Activated T-helper 17 cell treated with anti-CD3 and anti-CD28 coated beads, Interleukin-2, amount 50 U/mL, for 72 hours (primary cell): Measurements from ENCODE around the gene TRIM63. TPM values are rescaled to one million over a fixed set of nuclear protein-coding genes. Genes with fewer than 3 reads are reported as not detected.

Source experiments
- ATAC-seq: fragments of 150-1000 bp; cut with Tn5 transposase; replicated peaks from 2 replicates; pipeline ENCODE4 v1.10.0; 2021; ENCODE audit warnings: mild to moderate bottlenecking, moderate library complexity
- H3K27ac Mint-ChIP-seq: one replicate; pipeline ENCODE4 v1.8.0; 2022; ENCODE audit warnings: mixed read lengths
- H3K27me3 Mint-ChIP-seq: one replicate; pipeline ENCODE4 v1.8.0; 2022; ENCODE audit warnings: mixed read lengths
- H3K36me3 Mint-ChIP-seq: one replicate; pipeline ENCODE4 v1.8.0; 2022; ENCODE audit warnings: low read depth, mild to moderate bottlenecking, mixed read lengths
- H3K4me1 Mint-ChIP-seq: one replicate; pipeline ENCODE4 v1.8.0; 2022; ENCODE audit warnings: mixed read lengths
- H3K4me3 Mint-ChIP-seq: one replicate; pipeline ENCODE4 v1.8.0; 2022; ENCODE audit warnings: mild to moderate bottlenecking, mixed read lengths
- H3K9me3 Mint-ChIP-seq: one replicate; pipeline ENCODE4 v1.8.0; 2022; ENCODE audit warnings: mixed read lengths
- total RNA-seq, 2 donors: library from RNA; stranded (reverse); gene quantifications; one replicate each; pipeline ENCODE4 v1.2.3, GENCODE V29; 2022

Gene TRIM63
- total RNA-seq, 2 donors from 2014 or later = not detected

- Mint-ChIP-seq H3K27me3 (peaks cover 30% of the 10 kb centered on the region), H3K27ac (no peak overlapping the region), H3K9me3 (no peaks in the 10 kb centered on the region)
Observed at GRCh38 chr1:26055041-26055440, 12.4 kb downstream of the TRIM63 start.

DNA sequence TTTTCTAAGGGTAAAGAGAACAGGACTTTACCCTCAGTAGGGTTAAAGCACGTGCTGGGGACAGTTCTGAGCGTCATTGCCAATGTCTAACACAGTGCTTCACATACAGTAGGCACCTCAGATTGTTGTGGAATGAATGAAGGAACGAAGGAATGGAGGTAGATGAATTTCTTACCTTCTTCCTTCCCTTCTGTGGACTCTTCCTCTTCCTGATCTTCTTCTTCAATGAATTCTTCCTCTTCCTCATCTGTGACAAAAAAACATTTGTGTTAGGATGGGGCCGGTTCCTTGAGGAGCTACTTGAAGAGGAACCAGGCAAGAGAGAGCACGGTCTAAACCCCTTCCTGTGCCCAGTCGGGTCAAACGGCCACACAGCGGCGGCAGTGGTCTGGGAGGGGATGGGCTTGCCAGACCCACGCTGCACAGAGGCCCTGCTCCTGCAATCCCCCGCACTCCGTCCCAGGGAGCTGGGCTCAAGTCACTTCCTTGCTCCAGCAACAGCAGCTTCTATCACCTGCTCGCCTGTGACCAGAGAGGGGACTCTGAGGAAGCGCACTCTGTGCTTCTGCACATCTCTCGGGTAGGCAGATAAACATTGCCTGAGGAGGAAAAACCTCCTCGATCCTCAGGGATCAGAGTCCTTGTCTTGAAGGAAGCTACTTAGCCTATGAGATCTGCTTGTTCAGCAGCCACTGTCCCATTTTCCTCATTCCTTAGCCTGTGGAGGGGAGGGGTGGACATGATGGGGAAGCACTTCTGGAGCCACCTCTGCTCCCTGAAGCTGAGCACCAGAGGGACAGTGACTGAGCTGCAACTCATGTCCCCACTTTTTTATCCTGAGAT is 13.5 kb downstream of the TRIM63 start:
- Mint-ChIP-seq H3K27me3 (peaks cover 33% of the 10 kb centered on the region), H3K36me3 (no peaks in the 10 kb centered on the region), H3K27ac (no peak overlapping the region), H3K9me3 (no peaks in the 10 kb centered on the region), H3K4me1 (no peaks in the 10 kb centered on the region), H3K4me3 (no peak overlapping the region)
- no peak for ATAC-seq

More at GRCh38 chr1:26055041-26055440, 12.4 kb downstream of the TRIM63 start:
- no peaks in the 10 kb centered on the region for H3K4me1 Mint-ChIP-seq
- H3K4me3 Mint-ChIP-seq = no peak overlapping the region
- H3K36me3 Mint-ChIP-seq = no peaks in the 10 kb centered on the region
- ATAC-seq = no peak

DNA sequence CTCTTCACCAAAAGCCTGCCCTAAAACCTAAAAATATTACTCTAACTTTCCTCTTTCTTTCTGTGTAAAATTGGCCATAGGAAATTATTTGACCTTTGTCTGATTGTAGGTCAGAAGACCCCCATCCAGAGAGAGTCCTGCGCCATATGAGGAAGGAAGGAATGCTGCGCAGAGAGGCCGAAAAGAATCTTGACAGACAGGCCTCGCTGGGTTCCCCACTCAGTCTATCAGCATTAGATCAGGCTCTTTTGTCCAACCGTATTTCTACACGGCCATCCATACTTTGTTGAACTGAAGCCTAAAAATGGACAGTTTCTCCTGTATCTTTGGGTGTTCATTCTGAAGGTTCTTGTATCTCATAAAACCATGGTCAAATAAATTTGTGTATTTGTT is 17.2 kb downstream of the TRIM63 start:
- Mint-ChIP-seq H3K27ac (no peak overlapping the region), H3K4me1 (no peaks in the 10 kb centered on the region), H3K27me3 (peaks cover 36% of the 10 kb centered on the region), H3K9me3 (no peaks in the 10 kb centered on the region), H3K36me3 (no peaks in the 10 kb centered on the region), H3K4me3 (no peak overlapping the region)
- ATAC-seq = no peak

GRCh38 chr1:26049531-26050247 is 17.7 kb downstream of the TRIM63 start:
- H3K4me1 Mint-ChIP-seq = no peaks in the 10 kb centered on the region
- H3K9me3 Mint-ChIP-seq = no peaks in the 10 kb centered on the region
- H3K27me3 Mint-ChIP-seq = peaks cover 42% of the 10 kb centered on the region
- ATAC-seq = no peak
- no peak overlapping the region for H3K27ac Mint-ChIP-seq
- no peak overlapping the region for H3K4me3 Mint-ChIP-seq
- H3K36me3 Mint-ChIP-seq = no peaks in the 10 kb centered on the region

GRCh38 chr1:26047278-26047874 is 20.1 kb downstream of the TRIM63 start:
- Mint-ChIP-seq H3K9me3 (no peaks in the 10 kb centered on the region), H3K4me1 (no peaks in the 10 kb centered on the region), H3K4me3 (no peak overlapping the region), H3K27me3 (peaks cover 50% of the 10 kb centered on the region), H3K27ac (no peak overlapping the region), H3K36me3 (no peaks in the 10 kb centered on the region)
- no peak for ATAC-seq

GRCh38 chr1:26046246-26047095 is 21.0 kb downstream of the TRIM63 start:
- Mint-ChIP-seq H3K36me3 (no peaks in the 10 kb centered on the region), H3K27me3 (peaks cover 46% of the 10 kb centered on the region), H3K9me3 (no peaks in the 10 kb centered on the region), H3K4me3 (no peak overlapping the region), H3K4me1 (no peaks in the 10 kb centered on the region), H3K27ac (no peak overlapping the region)
- no peak for ATAC-seq

DNA sequence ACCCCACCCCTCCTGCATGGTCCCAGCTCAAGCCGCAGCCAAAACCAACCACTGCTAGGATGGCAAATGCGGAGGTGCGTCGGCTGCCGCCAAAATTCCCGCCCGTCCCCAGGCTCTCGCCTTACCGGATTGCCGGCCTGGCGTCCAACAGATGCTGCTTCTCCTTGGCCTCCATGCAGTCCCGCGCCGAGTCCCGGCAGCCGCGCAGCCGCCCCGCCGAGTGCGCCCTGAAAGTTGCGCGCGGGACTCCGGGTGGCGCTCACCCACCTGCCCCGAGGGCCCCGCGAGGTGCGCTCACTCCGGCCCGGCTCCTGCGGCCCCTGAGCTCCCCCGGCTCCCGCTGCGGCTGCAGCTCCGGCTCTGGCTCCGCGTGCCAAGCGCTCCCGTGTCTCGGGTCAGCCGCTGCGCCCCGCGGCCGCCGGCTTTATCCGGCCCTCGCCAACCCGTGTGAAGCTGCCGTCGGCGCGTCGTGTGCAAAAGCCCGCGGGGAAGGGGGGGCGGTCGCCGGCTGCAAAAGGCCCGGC is 21.6 kb downstream of the TRIM63 start, which contains the start of gene SLC30A2:
SLC30A2 (minus strand) TSS at position 397 of the 524 bp plus-strand sequence; CDS start at position 175, 222 bp downstream.
- Mint-ChIP-seq H3K4me3 (no peak within 1 kb of the TSS), H3K9me3 (no peaks in the 10 kb centered on the region), H3K27me3 (peaks cover 44% of the 10 kb centered on the region), H3K36me3 (no peaks in the 10 kb centered on the region), H3K27ac (no peak within 1 kb of the TSS), H3K4me1 (no peaks in the 10 kb centered on the region)
- ATAC-seq = no peak

GRCh38 chr1:26044971-26045721 is 22.3 kb downstream of the TRIM63 start:
- Mint-ChIP-seq H3K27ac (no peak overlapping the region), H3K27me3 (peaks cover 40% of the 10 kb centered on the region), H3K4me1 (no peaks in the 10 kb centered on the region), H3K9me3 (no peaks in the 10 kb centered on the region), H3K36me3 (no peaks in the 10 kb centered on the region), H3K4me3 (no peak overlapping the region)
- ATAC-seq = no peak

GRCh38 chr1:26044414-26044813 is 23.0 kb downstream of the TRIM63 start:
- no peak for ATAC-seq
- no peak overlapping the region for H3K27ac Mint-ChIP-seq
- no peaks in the 10 kb centered on the region for H3K36me3 Mint-ChIP-seq
- H3K9me3 Mint-ChIP-seq = no peaks in the 10 kb centered on the region
- H3K27me3 Mint-ChIP-seq = peaks cover 35% of the 10 kb centered on the region
- H3K4me1 Mint-ChIP-seq = no peaks in the 10 kb centered on the region
- H3K4me3 Mint-ChIP-seq = no peak overlapping the region

- no peak for ATAC-seq
- no peaks in the 10 kb centered on the region for H3K4me1 Mint-ChIP-seq
- H3K27ac Mint-ChIP-seq = no peak overlapping the region
- no peaks in the 10 kb centered on the region for H3K36me3 Mint-ChIP-seq
- H3K4me3 Mint-ChIP-seq = no peak overlapping the region
- peaks cover 32% of the 10 kb centered on the region for H3K27me3 Mint-ChIP-seq
- no peaks in the 10 kb centered on the region for H3K9me3 Mint-ChIP-seq
Observed at GRCh38 chr1:26043765-26044164, 23.7 kb downstream of the TRIM63 start.

DNA sequence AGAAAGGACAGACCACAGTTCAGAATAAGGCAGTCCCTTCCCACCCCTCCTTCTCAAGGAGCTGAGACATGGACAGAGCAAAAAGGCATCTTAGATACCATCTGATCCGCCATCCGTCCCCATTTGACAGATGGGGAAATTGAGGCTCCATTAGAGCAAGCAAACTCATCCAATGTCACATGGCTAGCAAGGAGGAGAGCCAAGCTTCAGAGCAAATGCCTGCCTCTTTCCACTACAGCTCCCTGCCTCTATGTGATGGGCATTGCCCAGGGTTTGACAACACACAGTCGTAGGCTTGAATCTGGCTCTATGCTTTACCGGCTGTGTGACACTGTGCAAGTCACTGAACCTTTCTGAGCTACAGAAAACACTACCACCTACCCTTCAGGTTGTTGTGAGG is 25.5 kb downstream of the TRIM63 start:
- H3K36me3 Mint-ChIP-seq = no peaks in the 10 kb centered on the region
- H3K27ac Mint-ChIP-seq = no peak overlapping the region
- no peak overlapping the region for H3K4me3 Mint-ChIP-seq
- H3K27me3 Mint-ChIP-seq = peaks cover 26% of the 10 kb centered on the region
- H3K4me1 Mint-ChIP-seq = no peaks in the 10 kb centered on the region
- no peaks in the 10 kb centered on the region for H3K9me3 Mint-ChIP-seq
- no peak for ATAC-seq

- Mint-ChIP-seq H3K27ac (no peak overlapping the region), H3K9me3 (no peaks in the 10 kb centered on the region)
Observed at GRCh38 chr1:26041401-26041800, 26.0 kb downstream of the TRIM63 start.

DNA sequence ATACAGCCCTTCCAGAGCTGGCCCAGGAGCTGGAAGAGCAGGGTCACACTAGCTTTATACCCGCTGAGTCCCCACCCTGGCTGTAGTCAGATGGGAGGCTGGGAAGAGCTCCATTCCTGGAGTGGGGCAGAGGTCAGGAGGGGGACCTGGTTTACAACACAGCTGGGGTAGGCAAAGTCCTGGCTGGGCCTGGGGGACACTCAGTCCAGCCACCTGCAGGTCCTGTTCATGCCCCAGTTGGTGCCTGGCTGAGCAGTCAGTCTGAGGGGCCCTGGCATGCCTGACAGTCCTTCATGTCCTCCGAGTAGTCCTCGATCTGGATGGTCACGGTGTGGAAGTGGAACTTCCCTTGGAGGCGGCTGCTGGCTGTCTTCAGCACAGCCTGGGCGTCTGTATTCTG is 28.5 kb downstream of the TRIM63 start:
- Mint-ChIP-seq H3K4me1 (peaks cover 7% of the 10 kb centered on the region), H3K27me3 (peaks cover 14% of the 10 kb centered on the region), H3K4me3 (no peak overlapping the region), H3K27ac (peak overlapping the region; percentile 43), H3K9me3 (no peaks in the 10 kb centered on the region), H3K36me3 (no peaks in the 10 kb centered on the region)
- ATAC-seq = no peak

More at GRCh38 chr1:26041401-26041800, 26.0 kb downstream of the TRIM63 start:
- Mint-ChIP-seq H3K4me3 (no peak overlapping the region), H3K27me3 (peaks cover 26% of the 10 kb centered on the region), H3K36me3 (no peaks in the 10 kb centered on the region), H3K4me1 (no peaks in the 10 kb centered on the region)
- ATAC-seq = no peak
